Calu3 (cell line): ENCODE measurements around the gene ERFE. TPM values are rescaled to one million over a fixed set of nuclear protein-coding genes. Genes with fewer than 3 reads are reported as not detected.

Experiments
- BruUV-seq: library from RNA; stranded (reverse); fragments of 400-500 nt; replicated peaks from 2 replicates; lab custom pipeline; 2021; lab: Mats Ljungman, UMichigan
- CTCF ChIA-PET: fragments of 300-600 bp; sonication (Branson Sonifier 250); formaldehyde crosslinking; loops from one replicate; lab custom pipeline; 2022; ENCODE audit warnings: antibody characterized with exemption; lab: Charles Lee
- DNase-seq: peaks from one replicate; pipeline ENCODE4 v3.0.0; 2022
- H3K27ac Mint-ChIP-seq: one replicate; pipeline ENCODE4 v1.8.0; 2022; ENCODE audit warnings: mixed read lengths; ENCODE audit not compliant: unreplicated experiment
- H3K27me3 Mint-ChIP-seq: one replicate; pipeline ENCODE4 v1.8.0; 2022; ENCODE audit warnings: mixed read lengths; ENCODE audit not compliant: unreplicated experiment
- H3K36me3 Mint-ChIP-seq: one replicate; pipeline ENCODE4 v1.8.0; 2022; ENCODE audit warnings: mild to moderate bottlenecking, moderate library complexity, mixed read lengths; ENCODE audit not compliant: insufficient read depth, unreplicated experiment
- H3K4me1 Mint-ChIP-seq: one replicate; pipeline ENCODE4 v1.8.0; 2022; ENCODE audit warnings: mild to moderate bottlenecking, low read depth, mixed read lengths; ENCODE audit not compliant: unreplicated experiment
- H3K4me3 Mint-ChIP-seq: one replicate; pipeline ENCODE4 v1.8.0; 2022; ENCODE audit warnings: mild to moderate bottlenecking, low read depth, moderate library complexity, mixed read lengths; ENCODE audit not compliant: unreplicated experiment
- H3K9me3 Mint-ChIP-seq: one replicate; pipeline ENCODE4 v1.8.0; 2022; ENCODE audit warnings: low read depth, mixed read lengths; ENCODE audit not compliant: unreplicated experiment
- intact Hi-C: fragments of 100-400 bp; cut with micrococcal nuclease; formaldehyde crosslinking; loops from one replicate; pipeline ENCODE4 v1.10.0; 2022; ENCODE audit not compliant: unreplicated experiment
- total RNA-seq: library from RNA; stranded (reverse); gene quantifications from 2 replicates; pipeline ENCODE4 v1.2.3, GENCODE V29; 2022
- TF ChIP-seq, protein P1 (sequence below): fragments of 200-600 bp; IDR thresholded peaks from one replicate; pipeline ENCODE4 v1.8.0; 2022; ENCODE audit warnings: antibody characterized with exemption; ENCODE audit not compliant: unreplicated experiment

Gene ERFE
- total RNA-seq, 1 experiment from 2014 or later, result 4.0 TPM

DNA sequence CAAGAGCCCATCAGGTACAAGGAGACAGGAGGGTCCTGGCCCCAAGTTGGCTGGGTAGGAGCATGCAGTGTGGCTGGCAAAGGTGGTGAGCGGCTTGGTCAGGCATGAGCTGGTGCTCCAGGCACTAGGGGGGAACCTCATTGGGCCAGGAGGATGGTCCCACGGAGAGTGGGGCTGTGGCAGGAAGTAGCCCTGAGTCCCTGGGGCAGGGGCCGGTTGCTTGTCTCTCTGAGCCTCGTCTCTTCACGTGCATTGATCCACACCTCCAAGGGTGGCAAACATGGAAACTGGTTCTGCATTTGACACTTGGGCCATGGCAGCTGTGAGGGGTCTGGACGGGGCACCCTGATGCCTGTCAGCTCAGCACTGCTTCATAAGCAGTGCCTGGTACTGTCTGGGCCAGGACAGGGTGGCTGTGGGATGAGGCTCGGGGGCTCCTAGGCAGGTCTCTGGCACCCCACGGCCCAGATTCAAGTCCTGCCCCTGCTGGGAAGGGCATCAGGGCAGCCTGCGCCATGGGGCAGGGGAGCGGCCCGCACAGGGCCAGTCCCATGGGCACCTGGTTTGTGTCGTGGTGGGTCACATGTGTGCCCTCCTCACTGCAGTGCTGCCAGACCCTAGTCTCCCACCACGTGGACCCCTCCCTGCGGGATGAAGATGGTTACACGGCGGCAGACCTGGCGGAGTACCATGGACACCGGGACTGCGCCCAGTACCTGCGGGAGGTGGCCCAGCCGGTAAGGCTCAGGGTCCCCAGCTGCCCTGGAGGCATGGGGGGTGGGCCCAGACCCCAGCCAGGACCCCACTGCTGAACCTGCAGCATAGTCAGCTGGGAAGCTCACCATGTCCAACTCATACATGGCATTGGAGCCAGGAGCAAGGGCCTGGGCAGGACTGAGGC is 42.2 kb upstream of the ERFE start:
- H3K27ac Mint-ChIP-seq, result no peak overlapping the region
- intact Hi-C loops, result no loop called here
- H3K36me3 Mint-ChIP-seq, result no peaks in the 10 kb centered on the region
- no peak for DNase-seq
- no TSS peak for BruUV-seq
- H3K4me1 Mint-ChIP-seq, result no peaks in the 10 kb centered on the region
- TF ChIP-seq, protein P1, sequence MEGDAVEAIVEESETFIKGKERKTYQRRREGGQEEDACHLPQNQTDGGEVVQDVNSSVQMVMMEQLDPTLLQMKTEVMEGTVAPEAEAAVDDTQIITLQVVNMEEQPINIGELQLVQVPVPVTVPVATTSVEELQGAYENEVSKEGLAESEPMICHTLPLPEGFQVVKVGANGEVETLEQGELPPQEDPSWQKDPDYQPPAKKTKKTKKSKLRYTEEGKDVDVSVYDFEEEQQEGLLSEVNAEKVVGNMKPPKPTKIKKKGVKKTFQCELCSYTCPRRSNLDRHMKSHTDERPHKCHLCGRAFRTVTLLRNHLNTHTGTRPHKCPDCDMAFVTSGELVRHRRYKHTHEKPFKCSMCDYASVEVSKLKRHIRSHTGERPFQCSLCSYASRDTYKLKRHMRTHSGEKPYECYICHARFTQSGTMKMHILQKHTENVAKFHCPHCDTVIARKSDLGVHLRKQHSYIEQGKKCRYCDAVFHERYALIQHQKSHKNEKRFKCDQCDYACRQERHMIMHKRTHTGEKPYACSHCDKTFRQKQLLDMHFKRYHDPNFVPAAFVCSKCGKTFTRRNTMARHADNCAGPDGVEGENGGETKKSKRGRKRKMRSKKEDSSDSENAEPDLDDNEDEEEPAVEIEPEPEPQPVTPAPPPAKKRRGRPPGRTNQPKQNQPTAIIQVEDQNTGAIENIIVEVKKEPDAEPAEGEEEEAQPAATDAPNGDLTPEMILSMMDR, result no peak
- CTCF ChIA-PET, result no interaction called here
- H3K9me3 Mint-ChIP-seq, result peaks cover 2% of the 10 kb centered on the region
- peaks cover 64% of the 10 kb centered on the region for H3K27me3 Mint-ChIP-seq
- no peak overlapping the region for H3K4me3 Mint-ChIP-seq

DNA sequence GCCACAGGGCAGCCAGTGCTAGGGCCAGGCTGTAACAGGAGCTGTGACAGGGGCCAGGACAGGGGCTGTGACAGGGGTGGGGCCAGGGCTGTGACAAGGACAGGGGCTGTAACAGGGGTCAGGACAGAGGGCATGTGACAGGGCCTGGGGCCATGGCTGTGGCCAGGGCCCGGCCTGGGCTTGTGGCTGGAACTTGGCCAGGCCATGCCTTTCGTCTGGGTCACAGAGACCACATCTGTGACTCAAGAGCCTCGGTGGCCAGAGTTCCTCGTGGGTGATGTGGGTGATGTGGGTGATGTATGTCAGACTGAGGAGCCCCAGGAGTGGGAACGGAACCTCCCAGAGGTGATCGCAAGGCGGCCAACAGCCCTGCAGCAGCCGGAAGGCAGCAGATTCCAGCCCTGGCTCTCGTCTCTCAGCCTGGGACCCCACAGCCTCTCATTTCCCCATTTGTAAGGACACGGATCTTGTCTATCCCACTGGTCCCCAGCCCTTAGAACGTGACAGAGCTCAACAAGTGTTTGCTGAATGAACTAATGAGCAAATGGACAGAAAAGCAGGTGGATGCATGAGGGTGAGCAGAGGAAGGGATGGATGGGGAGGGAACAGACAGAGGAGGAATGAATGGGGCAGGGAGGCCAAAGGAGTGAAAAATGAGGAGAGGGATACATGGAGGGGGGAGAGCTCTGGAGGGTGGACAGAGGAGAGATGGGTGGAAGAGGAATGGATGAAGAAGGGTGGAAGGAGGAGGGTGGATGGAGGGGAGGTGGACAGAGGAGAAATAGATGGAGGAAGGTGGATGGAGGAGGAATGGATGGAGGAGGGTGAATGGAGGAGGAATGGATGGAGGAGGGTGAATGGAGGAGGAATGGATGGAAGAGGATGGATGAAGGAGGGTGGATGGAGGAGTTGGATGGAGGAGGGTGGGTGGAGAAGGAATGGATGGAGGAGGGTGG is 41.3 kb upstream of the ERFE start:
- H3K9me3 Mint-ChIP-seq, result peaks cover 2% of the 10 kb centered on the region
- no peak overlapping the region for H3K4me3 Mint-ChIP-seq
- H3K27ac Mint-ChIP-seq, result no peak overlapping the region
- H3K36me3 Mint-ChIP-seq, result no peaks in the 10 kb centered on the region
- no peaks in the 10 kb centered on the region for H3K4me1 Mint-ChIP-seq
- H3K27me3 Mint-ChIP-seq, result peaks cover 64% of the 10 kb centered on the region
- no peak for DNase-seq
- CTCF ChIA-PET, result no interaction called here
- intact Hi-C loops, result no loop called here
- TF ChIP-seq, protein P1, result no peak
- no TSS peak for BruUV-seq

DNA sequence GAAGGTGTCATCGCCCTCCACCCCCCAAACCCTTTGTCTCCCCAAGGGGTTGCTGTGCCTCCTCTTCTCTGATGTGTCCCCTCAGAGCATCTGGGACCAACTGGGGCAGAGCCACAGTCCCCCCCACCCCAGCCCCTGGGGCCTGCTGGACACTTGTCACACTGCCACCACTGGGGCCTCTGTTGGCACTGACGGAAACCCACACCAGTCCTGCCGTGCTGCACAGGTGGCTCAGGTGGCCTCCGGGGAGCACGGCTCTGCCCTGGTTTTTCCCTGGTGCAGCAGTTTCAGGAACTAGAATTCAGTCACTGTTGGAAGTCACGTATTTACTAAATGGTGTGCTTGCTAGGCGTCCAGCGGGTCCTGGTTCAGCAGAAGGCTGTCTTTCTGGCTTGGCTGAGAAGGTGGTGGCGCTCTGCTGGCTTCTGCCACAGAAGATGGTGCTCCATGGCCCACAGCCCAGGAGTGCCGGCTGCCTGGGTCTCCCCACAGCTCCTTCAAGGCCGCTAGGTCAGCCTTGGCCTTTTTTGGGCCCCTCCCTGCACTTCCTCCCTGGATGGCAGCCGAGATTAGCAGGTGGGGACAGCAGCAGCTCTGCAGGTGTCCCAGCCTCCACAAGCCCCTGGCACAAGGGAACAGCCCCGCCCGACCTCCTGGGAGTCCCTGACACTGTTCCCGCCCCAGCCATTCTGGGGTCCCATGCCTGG is 38.9 kb upstream of the ERFE start:
- Mint-ChIP-seq H3K4me3 (no peak overlapping the region), H3K27me3 (peaks cover 50% of the 10 kb centered on the region), H3K27ac (no peak overlapping the region), H3K36me3 (no peaks in the 10 kb centered on the region), H3K4me1 (no peaks in the 10 kb centered on the region), H3K9me3 (no peaks in the 10 kb centered on the region)
- no TSS peak for BruUV-seq
- intact Hi-C loops, result no loop called here
- TF ChIP-seq, protein P1, result no peak
- DNase-seq, result no peak
- CTCF ChIA-PET, result no interaction called here
